HCT116 (cell line): ENCODE measurements around the gene FIP1L1. TPM values are rescaled to one million over a fixed set of nuclear protein-coding genes. Genes with fewer than 3 reads are reported as not detected.

Experiments
- ATAC-seq: fragments of 200-7000 bp; cut with Tn5 transposase; 2 replicates; pipeline ENCODE4 v1.9.1; 2020; ENCODE audit warnings: mild to moderate bottlenecking, moderate library complexity
- Bru-seq: library from RNA; stranded (reverse); fragments of 400-500 nt; gene quantifications from one replicate; lab custom pipeline; 2021; lab: Mats Ljungman, UMichigan
- BruChase-seq, 2 experiments: library from RNA; stranded (reverse); fragments of 400-500 nt; gene quantifications; one replicate each; lab custom pipeline; 2021; lab: Mats Ljungman, UMichigan
- BruUV-seq: library from RNA; stranded (reverse); fragments of 400-500 nt; replicated peaks from 2 replicates; lab custom pipeline; 2021; lab: Mats Ljungman, UMichigan
- CTCF ChIA-PET: fragments of 300-600 bp; sonication (Branson Sonifier 250); formaldehyde crosslinking; loops from one replicate; lab custom pipeline; 2021; ENCODE audit warnings: antibody characterized with exemption; lab: Charles Lee
- POLR2A ChIA-PET: fragments of 300-600, 350-600 bp; sonication (Branson Sonifier 250); formaldehyde crosslinking; loops from one replicate; lab custom pipeline; 2021; ENCODE audit warnings: antibody characterized with exemption; lab: Charles Lee
- RAD21 ChIA-PET, 2 experiments: fragments of 300-600 bp; sonication (Branson Sonifier 250); formaldehyde crosslinking; loops; one replicate each; lab custom pipeline; 2023; ENCODE audit warnings: low total read pairs in 2 of 2; ENCODE audit not compliant: uncharacterized antibody in 2 of 2, unreplicated experiment in 2 of 2, low non-redundant PET in 1 of 2; lab: Charles Lee
- DNase-seq: peaks from one replicate; pipeline ENCODE4 v3.0.0-alpha.2; 2010; ENCODE audit warnings: low read depth, low spot score
- H2AFZ ChIP-seq: fragments of 200-600 bp; shearing (Covaris generic), sonication (generic); 2 replicates; pipeline ENCODE4 v1.6.1; 2017; ENCODE audit warnings: low read depth, mixed run types, mixed read lengths, antibody characterized with exemption, low read length; ENCODE audit not compliant: poor library complexity, severe bottlenecking
- H3K27ac ChIP-seq: 2 replicates; pipeline ENCODE4 v1.5.1; 2012; ENCODE audit warnings: low read depth, low read length
- H3K27me3 ChIP-seq: fragments of 200-600 bp; sonication (generic); 2 replicates; pipeline ENCODE4 v1.6.1; 2016; ENCODE audit warnings: mixed run types, low read length, mixed read lengths; ENCODE audit not compliant: insufficient read depth
- H3K36me3 ChIP-seq, 2 experiments: fragments of 200-500 bp in 1 of 2; fragments of 200-600 bp in 1 of 2; sonication (Bioruptor generic) in 1 of 2; sonication (generic) in 1 of 2; 2 replicates each; pipeline versions ENCODE4 v1.5.1 to v1.6.1; 2014 to 2016; ENCODE audit warnings: low read length in 2 of 2, inconsistent platforms in 1 of 2, mixed read lengths in 1 of 2, mixed run types in 1 of 2; ENCODE audit not compliant: insufficient read depth in 2 of 2, control insufficient read depth in 1 of 2
- H3K4me1 ChIP-seq, 2 experiments: fragments of 200-600 bp in 1 of 2; sonication (generic) in 1 of 2; 2 replicates each; pipeline versions ENCODE4 v1.5.1 to v1.6.1; 2012 to 2017; ENCODE audit warnings: low read length in 2 of 2, inconsistent platforms in 1 of 2, mild to moderate bottlenecking in 1 of 2, mixed read lengths in 1 of 2, mixed run types in 1 of 2, moderate library complexity in 1 of 2; ENCODE audit not compliant: insufficient read depth in 2 of 2, control insufficient read depth in 1 of 2
- H3K4me2 ChIP-seq: fragments of 200-600 bp; sonication (generic); 2 replicates; pipeline ENCODE4 v1.6.1; 2017; ENCODE audit warnings: mixed run types, low read length, mixed read lengths
- H3K4me3 ChIP-seq, 2 experiments: fragments of 200-600 bp in 1 of 2; sonication (generic) in 1 of 2; replicated peaks in 1 of 2; 2 replicates each; pipeline ENCODE4 v1.5.1; 2011 to 2016; ENCODE audit warnings: low read length in 2 of 2, control low read depth in 1 of 2, low read depth in 1 of 2, mild to moderate bottlenecking in 1 of 2, mixed read lengths in 1 of 2, mixed run types in 1 of 2
- H3K79me2 ChIP-seq: fragments of 200-600 bp; sonication (generic); 2 replicates; pipeline ENCODE4 v1.6.1; 2017; ENCODE audit warnings: mild to moderate bottlenecking, mixed run types, low read length, moderate library complexity, mixed read lengths; ENCODE audit not compliant: insufficient read depth
- H3K9ac ChIP-seq: fragments of 200-600 bp; sonication (generic); 2 replicates; pipeline ENCODE4 v1.6.1; 2016; ENCODE audit warnings: low read length, mixed read lengths
- H3K9me2 ChIP-seq: fragments of 200-600 bp; sonication (generic), shearing (Covaris generic); 2 replicates; pipeline ENCODE4 v1.6.1; 2017; ENCODE audit warnings: mixed run types, mild to moderate bottlenecking, moderate library complexity; ENCODE audit not compliant: insufficient read depth
- H3K9me3 ChIP-seq, 2 experiments: fragments of 200-500 bp in 1 of 2; fragments of 200-600 bp in 1 of 2; sonication (Bioruptor generic) in 1 of 2; sonication (generic) in 1 of 2; 2 replicates each; pipeline ENCODE4 v1.6.1; 2014 to 2017; ENCODE audit warnings: low read length in 2 of 2, mixed read lengths in 2 of 2, inconsistent platforms in 1 of 2, low read depth in 1 of 2, mild to moderate bottlenecking in 1 of 2, mixed run types in 1 of 2, moderate library complexity in 1 of 2; ENCODE audit not compliant: control insufficient read depth in 1 of 2, insufficient read depth in 1 of 2
- H4K20me1 ChIP-seq: fragments of 200-600 bp; sonication (generic), shearing (Covaris generic); 2 replicates; pipeline ENCODE4 v1.6.1; 2017; ENCODE audit warnings: mixed run types, mild to moderate bottlenecking, moderate library complexity; ENCODE audit not compliant: insufficient read depth
- CBX3 ChIP-seq: IDR thresholded peaks from 2 replicates; pipeline ENCODE4 v1.6.1; 2012; ENCODE audit warnings: low read depth
- CEBPB ChIP-seq: IDR thresholded peaks from 2 replicates; pipeline ENCODE4 v1.6.1; 2012; ENCODE audit warnings: low read depth
- EGR1 ChIP-seq: IDR thresholded peaks from 2 replicates; pipeline ENCODE4 v1.6.1; 2012; ENCODE audit warnings: low read depth
- ELF1 ChIP-seq: IDR thresholded peaks from 2 replicates; pipeline ENCODE4 v1.6.1; 2012; ENCODE audit warnings: low read depth, borderline replicate concordance
- EZH2 ChIP-seq: fragments of 200-600 bp; sonication (generic); IDR thresholded peaks from 2 replicates; pipeline ENCODE4 v1.6.1; 2017; ENCODE audit warnings: antibody characterized with exemption, mixed run types
- EZH2phosphoT487 ChIP-seq: fragments of 200-600 bp; IDR thresholded peaks from 2 replicates; pipeline ENCODE4 v1.6.1; 2018; ENCODE audit warnings: antibody characterized with exemption, borderline replicate concordance
- FOSL1 ChIP-seq: IDR thresholded peaks from 2 replicates; pipeline ENCODE4 v1.6.1; 2012; ENCODE audit warnings: low read depth
- JUND ChIP-seq: IDR thresholded peaks from 2 replicates; pipeline ENCODE4 v1.6.1; 2012
- MAX ChIP-seq: IDR thresholded peaks from 2 replicates; pipeline ENCODE4 v1.6.1; 2012
- POLR2A ChIP-seq: IDR thresholded peaks from 2 replicates; pipeline ENCODE4 v1.7.0; 2011; ENCODE audit warnings: borderline replicate concordance; ENCODE audit not compliant: insufficient read depth, insufficient read length; ENCODE audit errors: extremely low read depth
- POLR2AphosphoS5 ChIP-seq: IDR thresholded peaks from 2 replicates; pipeline ENCODE4 v1.6.1; 2011; ENCODE audit warnings: mild to moderate bottlenecking, low read depth, low read length, moderate library complexity
- REST ChIP-seq: IDR thresholded peaks from 2 replicates; pipeline ENCODE4 v1.6.1; 2012; ENCODE audit warnings: low read depth
- SIN3A ChIP-seq: IDR thresholded peaks from 2 replicates; pipeline ENCODE4 v1.6.1; 2012; ENCODE audit warnings: low read depth
- SP1 ChIP-seq: IDR thresholded peaks from 2 replicates; pipeline ENCODE4 v1.6.1; 2012; ENCODE audit warnings: low read depth
- SRF ChIP-seq: IDR thresholded peaks from 2 replicates; pipeline ENCODE4 v1.6.1; 2012; ENCODE audit warnings: low read depth
- TCF7L2 ChIP-seq: IDR thresholded peaks from 2 replicates; pipeline ENCODE4 v1.7.0; 2011; ENCODE audit warnings: borderline replicate concordance, inconsistent platforms; ENCODE audit not compliant: insufficient read depth, insufficient read length; ENCODE audit errors: extremely low read depth
- YY1 ChIP-seq: IDR thresholded peaks from 2 replicates; pipeline ENCODE4 v1.6.1; 2011; ENCODE audit warnings: low read length, low read depth, moderate library complexity, mild to moderate bottlenecking; ENCODE audit not compliant: insufficient replicate concordance; ENCODE audit errors: extremely low read depth
- ZBTB33 ChIP-seq: IDR thresholded peaks from 2 replicates; pipeline ENCODE4 v1.6.1; 2011; ENCODE audit warnings: mild to moderate bottlenecking, low read length, moderate library complexity; ENCODE audit not compliant: insufficient replicate concordance; ENCODE audit errors: extremely low read depth
- ZFX ChIP-seq: fragments of 450-650 bp; IDR thresholded peaks from 2 replicates; pipeline ENCODE4 v1.6.1; 2017
- ZNF274 ChIP-seq: fragments of 200-500 bp; sonication (Bioruptor generic); IDR thresholded peaks from 2 replicates; pipeline ENCODE4 v1.6.1; 2014; ENCODE audit warnings: mild to moderate bottlenecking, low read depth, low read length, inconsistent platforms
- intact Hi-C: fragments of 100-400 bp; cut with micrococcal nuclease; formaldehyde crosslinking; loops from 2 replicates; pipeline ENCODE4 v1.10.0; 2022
- long read RNA-seq: library from polyadenylated mRNA; unstranded; transcript quantifications from one replicate; pipeline ENCODE4 v2.0.0, GENCODE V29; 2021; ENCODE audit not compliant: unreplicated experiment
- polyA plus RNA-seq: library from polyadenylated mRNA; unstranded; fragments of >200 nt; gene quantifications from 2 replicates; pipeline ENCODE4 v1.2.1, GENCODE V29; 2012; ENCODE audit warnings: missing spikeins
- total RNA-seq: library from RNA; stranded (reverse); gene quantifications from one replicate; pipeline ENCODE4 v1.2.1, GENCODE V29; 2021; ENCODE audit not compliant: unreplicated experiment

Gene FIP1L1
- total RNA-seq (63.6 TPM), Bru-seq, nascent RNA (percentile 96 among the genes with signal in this experiment), BruChase-seq, experiment 1, labeled RNA remaining after a 6-hour chase (percentile 99 among the genes with signal in this experiment), BruChase-seq, experiment 2, labeled RNA remaining after a 2-hour chase (percentile 99 among the genes with signal in this experiment)
- 50.9 and 62.4 TPM in 2 replicates for polyA plus RNA-seq
- long read RNA-seq, transcript FIP1L1-203 (18 exons, 2,180 nt) = minor isoform, 8 of 134 reads
- long read RNA-seq, transcript FIP1L1-201 (15 exons, 1,878 nt) = minor isoform, 6 of 134 reads
- long read RNA-seq, transcript FIP1L1-202 (18 exons, 2,198 nt) = major isoform, 9 of 134 reads
- long read RNA-seq, transcript FIP1L1-211 (7 exons, 1,070 nt) = minor isoform, 6 of 134 reads
- long read RNA-seq, partial matches to known transcripts = 5 of 134 reads
- long read RNA-seq, other reads (novel, unspliced or antisense) = 94 of 134 reads

GRCh38 chr4:53377319-53378170 lies at the start of gene FIP1L1:
Gene FIP1L1, plus strand, starts transcription at chr4:53377641. Its CDS starts 198 bp downstream, at chr4:53377839.
- DNase-seq (peak; percentile 88), ATAC-seq (peak; percentile 98)
- Histone ChIP-seq H2AFZ (peak within 1 kb of the TSS; percentile 37), H3K9me2 (no peaks in the 10 kb centered on the region), H3K4me3 (peak within 1 kb of the TSS; percentile 78 to 88), H3K9me3 (no peaks in the 10 kb centered on the region), H3K79me2 (peaks cover 50% of the 10 kb centered on the region), H3K9ac (peak within 1 kb of the TSS; percentile 91), H3K4me2 (peak within 1 kb of the TSS; percentile 88), H3K36me3 (peaks cover 5 to 20% of the 10 kb centered on the region in 2 experiments), H3K27ac (peak within 1 kb of the TSS; percentile 70), H3K4me1 (peaks cover 6 to 16% of the 10 kb centered on the region in 2 experiments; a peak in 3 of 4 replicates), H3K27me3 (no peaks in the 10 kb centered on the region), H4K20me1 (peaks cover 8% of the 10 kb centered on the region; the same call in 1 of the 2 replicates)
- ChIA-PET POLR2A (no interaction called here), RAD21 (no interaction called here), CTCF (no interaction called here)
- BruUV-seq = TSS peak; percentile 45
- intact Hi-C loops = no loop called here
- no peak for TF ChIP-seq CEBPB
- no peak for TF ChIP-seq EZH2phosphoT487
- TF ChIP-seq YY1 = no peak
- no peak for TF ChIP-seq ZNF274
- no peak for TF ChIP-seq CBX3
- TF ChIP-seq JUND = no peak
- TF ChIP-seq TCF7L2 = peak; percentile 9
- peak; percentile 44 for TF ChIP-seq MAX
- TF ChIP-seq SIN3A = no peak
- no peak for TF ChIP-seq REST
- TF ChIP-seq EGR1 = no peak
- peak; percentile 93 for TF ChIP-seq POLR2AphosphoS5
- TF ChIP-seq ZBTB33 = no peak
- 0 out of 2 replicates have a peak, but pooled peaks have one; percentile 12 for TF ChIP-seq ELF1
- peak; percentile 95 for TF ChIP-seq ZFX
- TF ChIP-seq SP1 = peak; percentile 36
- no peak for TF ChIP-seq FOSL1
- peak; percentile 76 for TF ChIP-seq POLR2A
- no peak for TF ChIP-seq EZH2
- TF ChIP-seq SRF = no peak
